Skeletal muscle satellite cell (primary cell): ENCODE results near the gene SEMA6B.
"Not testable (repeated sequence)": the region's sequence is repeated elsewhere in the genome, so short reads cannot be mapped to it uniquely, and the experiment has no call there.

Source experiments
- H3K27me3 ChIP-seq: 2 replicates; pipeline ENCODE4 v1.7.0; 2013; ENCODE audit warnings: low read length; ENCODE audit not compliant: control insufficient read depth, insufficient read depth
- H3K36me3 ChIP-seq: 2 replicates; pipeline ENCODE4 v1.7.0; 2013; ENCODE audit warnings: mild to moderate bottlenecking, control low read depth, low read length; ENCODE audit not compliant: insufficient read depth
- H3K4me1 ChIP-seq: 2 replicates; pipeline ENCODE4 v1.7.0; 2013; ENCODE audit warnings: low read length; ENCODE audit not compliant: control insufficient read depth, insufficient read depth
- H3K4me2 ChIP-seq: 2 replicates; pipeline ENCODE4 v1.7.0; 2013; ENCODE audit warnings: mild to moderate bottlenecking, low read length
- H3K4me3 ChIP-seq: 2 replicates; pipeline ENCODE4 v1.7.0; 2013; ENCODE audit warnings: low read length
- H3K9ac ChIP-seq: 2 replicates; pipeline ENCODE4 v1.7.0; 2013; ENCODE audit warnings: mild to moderate bottlenecking, low read depth, low read length, moderate library complexity
- H3K9me3 ChIP-seq: replicated peaks from 2 replicates; pipeline ENCODE4 v1.7.0; 2013; ENCODE audit warnings: mild to moderate bottlenecking, control low read depth, low read length

SEMA6B gene

DNA sequence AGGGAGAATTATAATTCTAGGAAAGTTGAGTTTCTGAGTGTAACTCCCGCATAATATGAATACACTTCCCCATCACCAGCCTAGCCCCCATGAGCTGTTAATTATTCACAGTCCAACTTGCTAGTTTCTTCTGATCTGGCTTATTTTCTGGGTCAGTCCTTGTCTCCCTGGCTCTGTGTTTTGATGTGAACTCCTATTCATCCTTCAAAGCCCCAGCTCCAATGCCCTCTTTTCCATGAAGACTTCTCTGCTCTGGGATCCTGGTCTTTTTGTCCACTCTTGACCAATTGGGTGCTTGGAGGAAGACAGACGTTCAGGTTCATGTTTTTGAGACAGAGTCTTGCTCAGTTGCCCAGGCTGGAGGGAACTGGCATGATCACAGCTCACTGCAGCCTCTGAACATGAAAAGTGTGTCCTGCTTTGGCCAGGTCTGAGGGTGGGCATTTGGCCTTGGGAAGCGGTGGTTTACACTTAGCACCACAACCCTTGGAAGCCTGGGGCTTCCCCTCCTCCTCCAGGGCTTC is 20.3 kb downstream of the SEMA6B start:
- H3K9ac ChIP-seq = no peak overlapping the region
- H3K4me3 ChIP-seq = no peak overlapping the region
- H3K4me1 ChIP-seq = no peaks in the 10 kb centered on the region
- H3K36me3 ChIP-seq = no peaks in the 10 kb centered on the region
- H3K9me3 ChIP-seq = no peaks in the 10 kb centered on the region
- peaks cover 45% of the 10 kb centered on the region for H3K27me3 ChIP-seq
- no peak overlapping the region for H3K4me2 ChIP-seq

DNA sequence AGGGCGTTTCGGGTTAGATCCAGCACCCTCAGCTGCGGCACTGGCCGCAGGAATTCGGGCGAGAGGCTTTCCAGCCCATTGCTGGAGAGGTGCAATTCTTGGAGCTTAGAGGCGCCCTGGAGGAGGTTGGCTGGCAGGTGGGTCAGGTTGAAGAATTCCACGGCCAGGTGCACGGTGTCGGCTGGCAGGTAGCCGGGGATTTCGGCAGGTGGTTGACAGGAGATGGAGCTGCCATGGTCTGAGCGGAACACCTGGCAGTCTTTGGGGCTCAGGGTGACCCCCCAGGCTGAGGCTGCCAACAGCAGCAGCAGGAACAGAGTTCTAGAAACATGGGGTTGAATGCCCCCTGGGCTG is 20.9 kb downstream of the SEMA6B start:
- H3K36me3 ChIP-seq = no peaks in the 10 kb centered on the region
- H3K27me3 ChIP-seq = peaks cover 52% of the 10 kb centered on the region
- H3K9me3 ChIP-seq = no peaks in the 10 kb centered on the region
- no peak overlapping the region for H3K9ac ChIP-seq
- no peak overlapping the region for H3K4me2 ChIP-seq
- no peaks in the 10 kb centered on the region for H3K4me1 ChIP-seq
- H3K4me3 ChIP-seq = no peak overlapping the region

DNA sequence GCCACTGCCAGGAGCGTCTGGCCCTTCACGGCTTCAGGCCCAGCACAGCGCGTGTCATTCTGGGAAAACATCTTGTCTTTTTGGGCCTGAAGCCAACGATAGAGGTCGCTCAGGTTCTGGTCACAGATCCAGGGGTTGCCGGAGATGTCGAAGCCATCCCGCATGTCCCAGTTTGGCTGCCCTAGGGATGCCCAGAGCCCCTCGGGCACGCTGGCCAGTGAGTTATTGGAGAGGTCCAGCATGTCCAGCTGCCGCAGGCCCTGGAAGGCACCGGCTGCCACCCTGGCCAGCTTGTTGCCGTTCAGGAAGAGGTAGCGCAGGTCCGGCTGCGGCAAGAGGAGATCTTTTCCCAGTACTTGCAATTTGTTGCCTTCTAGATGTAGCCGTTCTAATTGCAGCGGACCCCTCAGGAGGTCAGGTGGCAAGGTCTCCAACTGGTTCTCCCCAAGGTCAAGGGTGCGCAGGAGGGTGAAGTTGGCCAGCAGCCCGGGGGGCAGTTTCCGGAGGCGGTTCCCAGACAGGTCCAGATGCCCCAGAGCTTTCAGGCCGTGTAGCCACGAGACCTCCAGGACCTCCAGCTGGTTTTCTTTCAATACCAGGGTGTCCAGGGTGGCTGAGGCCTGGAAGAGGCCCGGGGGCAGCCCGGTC is 21.4 kb downstream of the SEMA6B start:
- Histone ChIP-seq H3K9me3 (no peaks in the 10 kb centered on the region), H3K9ac (no peak overlapping the region), H3K27me3 (peaks cover 56% of the 10 kb centered on the region), H3K4me1 (no peaks in the 10 kb centered on the region), H3K36me3 (no peaks in the 10 kb centered on the region), H3K4me2 (no peak overlapping the region), H3K4me3 (no peak overlapping the region)

DNA sequence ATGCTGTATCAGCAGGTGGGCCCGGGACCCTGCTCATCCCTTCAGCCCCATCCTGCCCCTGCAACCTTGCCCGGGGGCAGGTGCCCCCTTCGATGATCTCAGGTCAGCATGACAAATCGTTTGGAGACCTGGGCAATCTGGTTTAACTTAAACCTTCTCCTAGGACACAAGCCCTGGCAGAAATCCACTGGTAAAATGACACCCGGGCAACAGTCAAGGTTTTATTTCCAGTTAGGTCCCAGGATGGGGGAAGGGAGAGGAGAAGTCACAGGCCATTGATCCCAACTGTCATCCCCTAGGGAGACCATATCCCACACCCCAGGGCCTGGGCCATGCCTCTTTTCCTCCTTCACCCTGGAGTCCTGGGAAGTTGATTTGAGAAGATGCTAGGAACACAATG is 22.7 kb downstream of the SEMA6B start:
- H3K4me3 ChIP-seq = no peak overlapping the region
- peaks cover 57% of the 10 kb centered on the region for H3K27me3 ChIP-seq
- H3K9me3 ChIP-seq = no peaks in the 10 kb centered on the region
- no peak overlapping the region for H3K4me2 ChIP-seq
- H3K36me3 ChIP-seq = no peaks in the 10 kb centered on the region
- no peak overlapping the region for H3K9ac ChIP-seq
- no peaks in the 10 kb centered on the region for H3K4me1 ChIP-seq

DNA sequence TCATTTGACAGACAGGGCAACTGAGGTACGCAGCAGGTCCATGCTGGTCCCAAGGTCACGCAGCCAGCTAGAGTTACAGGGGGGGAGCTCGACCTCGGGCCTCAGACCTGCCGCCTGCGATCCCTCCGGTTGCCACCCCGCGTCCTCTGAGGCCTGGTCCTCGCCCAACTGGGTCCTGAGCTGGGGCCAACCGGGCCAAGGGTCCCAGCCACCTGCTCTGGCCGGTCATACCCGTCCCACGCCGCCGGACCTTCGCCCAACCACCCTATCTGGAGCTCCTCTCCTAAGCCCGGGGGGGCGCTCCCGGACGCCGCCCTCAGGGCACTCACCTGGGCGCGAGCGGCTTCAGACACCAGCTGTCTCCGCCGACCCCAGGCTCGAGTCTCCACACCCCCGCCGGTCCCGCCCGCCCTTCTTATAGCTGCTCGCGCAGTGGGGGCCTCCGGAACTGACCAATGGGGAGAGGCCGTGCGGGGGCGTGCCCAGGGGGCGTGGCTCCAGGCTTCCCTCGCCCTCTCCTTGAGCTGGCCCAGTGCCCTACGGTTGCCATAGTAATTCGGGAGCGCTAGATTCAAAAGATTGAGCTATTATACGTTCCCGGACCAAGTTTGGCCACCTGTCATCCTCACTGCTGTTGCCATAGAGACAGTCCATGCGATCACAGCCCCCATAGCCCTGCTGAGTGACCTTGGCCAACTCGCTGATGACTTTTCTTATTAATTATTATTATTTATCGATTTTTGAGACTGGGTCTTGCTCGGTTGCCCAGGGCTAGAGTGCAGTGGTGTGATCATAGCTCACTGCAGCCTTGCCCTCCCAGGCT is 24.4 kb downstream of the SEMA6B start, which contains the start of gene PLIN5:
Gene PLIN5 (minus strand): TSS at position 389 of the 823 bp plus-strand sequence. CDS start 1,150 bp downstream, outside the sequence.
- peaks cover 66% of the 10 kb centered on the region for H3K27me3 ChIP-seq
- no peaks in the 10 kb centered on the region for H3K4me1 ChIP-seq
- no peaks in the 10 kb centered on the region for H3K36me3 ChIP-seq
- no peaks in the 10 kb centered on the region for H3K9me3 ChIP-seq
- no peak within 1 kb of the TSS for H3K9ac ChIP-seq
- H3K4me3 ChIP-seq = peak within 1 kb of the TSS; percentile 45
- H3K4me2 ChIP-seq = peak within 1 kb of the TSS; percentile 67

DNA sequence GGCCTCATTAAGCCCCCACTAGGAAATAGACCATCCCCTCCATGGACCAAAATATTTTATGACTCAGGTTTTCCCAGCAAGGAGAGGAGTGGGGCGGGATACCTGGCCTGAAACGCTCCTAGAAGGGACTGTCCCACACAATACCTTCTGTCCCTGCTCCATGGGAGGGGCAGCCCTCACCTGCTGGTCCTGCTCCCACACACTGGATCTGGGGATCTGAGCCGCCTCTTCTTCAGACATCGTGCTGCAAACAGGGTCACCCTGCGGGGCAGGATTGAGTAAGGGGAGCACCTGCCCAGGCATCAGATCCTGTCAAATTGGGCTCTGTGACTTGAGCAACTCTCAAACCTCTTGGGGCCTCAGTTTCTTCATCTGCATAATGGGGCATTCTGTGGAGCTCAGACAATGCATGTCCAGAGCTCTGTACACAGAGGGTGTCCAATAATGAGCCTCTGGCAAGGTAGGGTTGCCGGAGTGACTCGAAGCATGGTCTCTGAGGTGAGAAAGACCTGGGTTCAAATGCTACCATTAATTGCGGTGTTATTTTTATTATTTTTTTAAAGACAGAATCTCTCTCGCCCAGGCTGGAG is 25.6 kb downstream of the SEMA6B start:
- H3K9ac ChIP-seq = no peak overlapping the region
- no peaks in the 10 kb centered on the region for H3K4me1 ChIP-seq
- H3K4me3 ChIP-seq = no peak overlapping the region
- no peak overlapping the region for H3K4me2 ChIP-seq
- peaks cover 59% of the 10 kb centered on the region for H3K27me3 ChIP-seq
- no peaks in the 10 kb centered on the region for H3K9me3 ChIP-seq
- no peaks in the 10 kb centered on the region for H3K36me3 ChIP-seq

DNA sequence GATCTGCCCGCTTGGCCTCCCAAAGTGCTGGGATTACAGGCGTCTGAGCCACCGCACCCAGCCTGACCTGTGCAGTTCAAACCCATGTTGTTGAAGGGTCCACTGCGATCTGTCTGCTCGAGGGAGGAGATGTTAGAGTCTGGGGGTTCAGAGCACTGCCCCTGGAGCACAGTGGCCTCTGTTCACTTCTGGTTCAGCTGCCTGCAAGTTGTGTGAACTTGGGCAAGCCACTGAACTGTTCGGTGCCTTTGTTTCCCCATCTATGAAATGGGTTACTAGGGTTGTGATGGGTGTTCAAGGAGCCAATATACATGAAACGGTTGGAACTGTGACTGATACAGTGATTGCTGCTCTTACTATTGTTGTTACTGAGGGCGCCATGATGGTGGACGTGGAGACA is 26.1 kb downstream of the SEMA6B start:
- Histone ChIP-seq H3K36me3 (no peaks in the 10 kb centered on the region), H3K4me2 (no peak overlapping the region), H3K9me3 (no peaks in the 10 kb centered on the region), H3K27me3 (peaks cover 53% of the 10 kb centered on the region), H3K4me1 (no peaks in the 10 kb centered on the region), H3K9ac (no peak overlapping the region), H3K4me3 (no peak overlapping the region)

DNA sequence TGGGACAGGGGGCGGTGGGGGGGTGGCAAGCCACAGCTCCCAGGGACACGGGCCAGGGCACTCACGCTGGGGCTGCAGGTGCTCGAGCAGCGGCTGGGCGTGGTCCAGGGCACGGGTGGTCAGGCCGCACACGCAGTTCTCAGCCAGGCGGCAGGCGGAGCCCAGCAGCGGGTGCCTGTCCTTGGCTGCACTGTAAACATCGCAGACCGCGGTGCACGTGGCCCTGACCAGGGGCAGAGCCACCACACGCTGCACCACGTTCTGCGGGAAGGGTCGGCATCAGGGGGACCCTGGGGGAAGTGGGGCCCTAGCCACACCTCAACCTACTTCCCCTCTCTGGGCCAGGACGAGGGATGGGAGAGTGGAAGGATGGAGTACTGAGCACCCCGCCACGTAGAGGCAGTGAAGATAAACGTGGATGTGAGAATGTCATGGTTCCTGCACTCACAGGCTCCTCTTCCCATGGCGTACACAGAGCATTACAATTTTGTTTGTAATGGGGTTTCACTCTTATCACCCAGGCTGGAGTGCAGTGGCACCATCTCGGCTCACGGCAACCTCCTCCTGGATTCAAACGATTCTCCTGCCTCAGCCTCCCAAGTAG is 27.8 kb downstream of the SEMA6B start:
- no peak overlapping the region for H3K4me2 ChIP-seq
- no peaks in the 10 kb centered on the region for H3K4me1 ChIP-seq
- no peaks in the 10 kb centered on the region for H3K9me3 ChIP-seq
- no peak overlapping the region for H3K9ac ChIP-seq
- no peaks in the 10 kb centered on the region for H3K36me3 ChIP-seq
- no peak overlapping the region for H3K4me3 ChIP-seq
- peaks cover 40% of the 10 kb centered on the region for H3K27me3 ChIP-seq

DNA sequence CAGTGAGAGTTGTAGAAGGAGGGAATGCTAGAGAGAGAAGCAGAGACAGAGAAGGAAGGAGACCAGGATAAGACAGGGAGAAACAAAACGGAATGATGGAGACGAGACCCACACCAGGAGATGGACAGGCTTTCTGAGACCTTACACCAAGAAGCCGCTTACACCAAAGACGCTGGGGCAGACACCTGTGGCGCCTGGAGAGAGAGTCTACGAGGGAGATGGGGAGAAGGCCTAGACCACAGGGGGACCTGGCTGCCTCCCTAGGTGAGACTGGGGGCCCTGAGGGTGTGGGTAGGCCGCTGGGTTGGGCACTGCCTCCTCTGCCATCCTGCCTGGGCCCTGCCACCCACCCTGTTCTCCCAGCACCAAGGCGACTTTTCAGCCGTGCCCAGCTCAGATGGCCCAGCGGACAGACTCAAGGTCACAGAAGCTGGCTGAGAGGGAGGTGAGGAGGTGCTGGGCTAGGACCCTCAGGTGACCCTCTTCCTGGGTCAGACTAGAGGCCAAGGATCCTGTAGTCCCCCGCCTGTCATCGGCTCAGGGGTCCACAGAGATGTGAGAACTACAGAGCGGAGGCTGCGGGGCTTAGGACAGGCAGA is 29.5 kb downstream of the SEMA6B start:
- Histone ChIP-seq H3K36me3 (no peaks in the 10 kb centered on the region), H3K9me3 (no peaks in the 10 kb centered on the region), H3K4me2 (no peak overlapping the region), H3K4me1 (no peaks in the 10 kb centered on the region), H3K9ac (no peak overlapping the region), H3K27me3 (peaks cover 32% of the 10 kb centered on the region), H3K4me3 (no peak overlapping the region)

DNA sequence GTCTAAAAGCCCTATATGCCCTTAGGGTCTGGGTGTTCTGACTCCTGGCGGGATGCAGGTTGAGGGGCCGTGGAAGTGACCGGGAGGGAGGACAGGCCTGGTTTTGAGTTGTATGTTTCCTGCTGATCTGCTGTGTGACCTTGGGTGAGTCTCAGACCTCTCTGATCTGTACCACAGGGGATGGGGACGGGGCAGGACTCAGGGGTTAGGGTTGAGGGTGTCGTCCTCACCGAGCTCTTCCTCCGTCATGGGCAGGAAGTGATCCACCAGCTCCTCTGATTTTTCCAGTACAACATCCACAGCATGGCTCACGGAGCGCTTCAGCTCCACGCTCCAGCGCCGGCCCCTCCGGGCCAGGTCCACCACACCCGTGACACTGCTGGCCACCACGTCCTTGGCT is 30.6 kb downstream of the SEMA6B start:
- no peak overlapping the region for H3K9ac ChIP-seq
- H3K4me1 ChIP-seq = no peaks in the 10 kb centered on the region
- H3K9me3 ChIP-seq = no peaks in the 10 kb centered on the region
- no peaks in the 10 kb centered on the region for H3K36me3 ChIP-seq
- H3K4me2 ChIP-seq = no peak overlapping the region
- H3K4me3 ChIP-seq = no peak overlapping the region
- H3K27me3 ChIP-seq = peaks cover 20% of the 10 kb centered on the region

DNA sequence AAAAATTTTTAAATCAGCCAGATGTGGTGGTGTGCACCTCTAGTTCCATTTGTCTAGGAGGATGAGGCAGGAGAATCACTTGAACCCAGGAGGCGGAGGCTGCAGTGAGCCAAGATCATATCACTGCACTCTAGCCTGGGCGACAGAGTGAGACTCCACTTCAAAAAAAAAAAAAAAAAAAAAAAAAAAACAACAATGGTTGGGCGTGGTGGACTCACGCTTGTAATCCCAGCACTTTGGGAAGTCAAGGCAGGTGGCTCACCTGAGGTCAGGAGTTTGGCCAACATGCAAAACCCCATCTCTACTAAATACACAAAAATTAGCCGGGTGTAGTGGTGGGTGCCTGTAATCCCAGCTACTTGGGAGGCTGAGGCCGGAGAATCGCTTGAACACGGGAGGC is 32.1 kb downstream of the SEMA6B start:
- H3K36me3 ChIP-seq, H3K4me2 ChIP-seq, H3K9ac ChIP-seq, H3K4me1 ChIP-seq, H3K4me3 ChIP-seq, H3K9me3 ChIP-seq: not testable (repeated sequence)
- H3K27me3 ChIP-seq = peaks cover 13% of the 10 kb centered on the region
